GM19324 (cell line): ENCODE measurements around the gene GSTA5.
A peak's percentile ranks its signal among the peaks of the same experiment; 100 is the strongest.
"Not testable (repeated sequence)": the region's sequence is repeated elsewhere in the genome, so short reads cannot be mapped to it uniquely, and the experiment has no call there.

ENCODE experiments used
- ATAC-seq: cut with Tn5 transposase; IDR thresholded peaks from one replicate; pipeline ENCODE4 v1.9.1; 2021; ENCODE audit warnings: mild to moderate bottlenecking, moderate library complexity; ENCODE audit not compliant: unreplicated experiment, low FRiP score

Gene GSTA5

DNA sequence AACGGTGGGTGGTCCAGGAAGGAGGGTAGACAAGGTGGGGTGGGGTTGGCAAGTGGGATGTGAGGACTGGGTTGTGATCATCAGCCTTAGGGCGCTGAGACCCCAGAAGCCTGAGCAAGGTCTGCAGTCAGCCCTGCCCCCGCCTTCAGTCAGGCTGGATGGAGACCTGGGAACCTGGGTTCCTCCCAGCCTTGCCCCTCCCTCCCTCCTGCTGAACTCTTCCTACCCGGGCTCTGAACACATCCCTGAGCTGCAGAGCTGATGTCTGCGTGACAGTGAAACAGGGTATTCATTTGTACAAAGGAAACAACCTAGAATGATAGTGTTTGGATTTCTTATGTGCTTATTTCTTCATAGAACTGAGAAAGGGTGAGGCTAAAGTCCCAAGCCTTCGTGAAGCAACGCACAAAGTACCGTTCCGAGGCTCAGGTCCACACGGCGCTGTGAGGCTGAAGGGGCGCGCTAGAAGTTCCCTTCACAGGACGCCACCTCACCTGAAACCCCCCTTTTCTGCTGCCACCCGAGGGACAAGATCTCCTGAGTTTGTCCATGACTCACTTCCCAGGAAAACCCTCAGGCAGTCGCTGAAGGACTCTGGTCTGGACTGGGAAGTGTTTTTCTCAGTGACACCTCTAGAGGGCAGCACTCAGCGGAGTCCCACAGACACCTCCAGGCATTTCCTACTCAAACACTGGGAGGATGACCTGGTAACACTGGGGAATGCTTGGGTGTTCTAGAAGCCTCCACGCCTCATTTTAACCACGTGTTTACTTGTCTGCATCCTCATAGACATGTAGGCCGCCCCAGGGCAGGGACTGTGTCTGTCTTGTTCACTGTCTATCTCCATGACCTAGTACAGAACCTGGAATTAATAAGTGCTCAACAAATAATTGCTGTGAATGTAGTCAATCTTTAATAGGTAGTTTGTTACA lies 1.2 kb downstream of the GSTA5 start:
- ATAC-seq: peak; percentile 76

DNA sequence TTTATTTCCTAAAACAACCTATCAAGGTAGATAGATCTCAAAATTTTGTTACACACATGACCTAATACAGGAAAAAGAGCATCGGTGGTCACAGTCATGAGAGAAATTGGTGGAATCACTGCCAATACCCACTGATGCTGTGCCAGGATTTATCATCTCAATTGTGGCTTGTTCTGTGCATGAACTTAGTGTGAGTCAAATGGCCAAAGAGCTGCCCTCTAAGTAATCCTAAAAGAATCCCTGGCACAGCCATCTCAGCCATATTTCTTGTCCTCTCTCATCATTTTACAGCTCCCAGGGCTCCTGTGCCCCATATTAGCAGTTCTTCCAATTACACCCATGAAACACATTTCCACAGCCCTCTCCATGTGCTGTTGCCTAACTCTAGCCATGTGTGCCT lies 6.1 kb downstream of the GSTA5 start:
- ATAC-seq: no peak

DNA sequence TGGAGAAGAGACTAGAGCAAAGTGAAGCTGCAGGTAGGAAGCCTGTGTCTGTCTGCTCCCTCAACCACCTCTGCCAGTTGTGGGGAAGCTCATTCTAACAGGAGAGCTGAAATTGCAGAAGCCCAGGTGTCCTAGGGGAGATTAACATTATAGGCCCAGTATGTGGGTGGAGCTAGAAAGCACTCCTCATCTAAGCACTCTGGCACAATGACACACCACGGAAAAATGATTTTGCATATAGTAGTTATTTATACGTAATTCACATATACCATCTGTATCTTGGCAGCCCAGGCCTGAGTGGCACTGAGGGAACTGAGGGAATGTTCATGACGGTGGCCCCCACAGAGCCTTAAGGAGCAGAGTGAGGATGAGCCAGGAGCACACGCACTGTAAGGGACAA lies 9.7 kb downstream of the GSTA5 start:
- not testable (repeated sequence) for ATAC-seq

DNA sequence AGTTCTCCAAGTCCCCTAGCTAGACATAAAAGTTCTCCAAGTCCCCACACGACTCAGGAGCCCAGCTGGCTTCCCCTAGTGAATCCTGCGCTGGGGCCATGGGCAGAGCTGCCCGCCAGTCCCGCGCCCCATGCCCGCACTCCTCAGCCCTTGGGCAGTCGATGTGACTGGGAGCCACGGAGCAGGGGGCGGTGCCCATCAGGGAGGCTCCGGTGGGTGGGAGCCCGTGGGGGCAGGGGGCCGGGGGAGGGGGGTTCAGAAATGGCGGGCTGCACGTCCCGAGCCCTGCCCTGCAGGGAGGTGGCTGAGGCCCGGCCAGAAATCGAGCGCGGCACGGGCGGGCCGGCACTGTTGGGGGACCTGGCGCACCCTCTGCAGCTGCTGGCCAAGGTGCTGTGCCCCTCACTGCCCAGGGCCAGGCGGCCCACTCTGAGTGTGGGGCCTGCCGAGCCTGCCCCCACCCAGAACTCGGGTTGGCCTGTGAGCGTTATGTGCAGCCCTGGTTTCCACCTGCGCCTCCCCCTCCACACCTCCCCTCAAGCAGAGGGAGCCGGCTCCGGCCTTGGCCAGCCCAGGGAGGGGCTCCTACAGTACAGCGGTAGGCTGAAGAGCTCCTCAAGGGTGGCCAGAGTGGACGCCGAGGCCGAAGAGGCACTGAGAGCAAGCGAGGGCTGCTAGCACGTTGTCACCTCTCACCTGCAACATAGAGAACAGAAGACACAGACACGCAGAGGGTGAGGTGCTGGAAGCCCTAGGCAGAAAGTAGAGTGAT lies 11.4 kb downstream of the GSTA5 start:
- no peak for ATAC-seq

DNA sequence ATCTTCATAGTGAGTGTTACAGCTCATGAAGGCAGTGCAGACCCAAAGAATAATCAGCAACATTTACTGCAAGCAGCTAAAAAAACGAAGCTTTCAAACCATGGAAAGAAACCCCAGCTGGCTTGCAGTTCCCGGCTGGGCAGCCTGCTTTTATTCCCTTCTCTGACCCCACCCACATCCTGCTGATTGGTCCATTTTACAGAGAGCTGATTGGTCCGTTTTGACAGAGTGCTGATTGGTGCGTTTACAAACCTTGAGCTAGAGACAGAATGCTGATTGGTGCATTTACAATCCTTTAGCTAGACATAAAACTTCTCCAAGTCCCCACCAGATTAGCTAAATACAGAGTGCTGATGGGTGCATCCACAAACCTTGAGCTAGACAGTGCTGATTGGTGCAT lies 12.0 kb downstream of the GSTA5 start:
- ATAC-seq: not testable (repeated sequence)

- ATAC-seq: not testable (repeated sequence)
Measured at GRCh38 chr6:52827073-52827783, 13.4 kb downstream of the GSTA5 start.

DNA sequence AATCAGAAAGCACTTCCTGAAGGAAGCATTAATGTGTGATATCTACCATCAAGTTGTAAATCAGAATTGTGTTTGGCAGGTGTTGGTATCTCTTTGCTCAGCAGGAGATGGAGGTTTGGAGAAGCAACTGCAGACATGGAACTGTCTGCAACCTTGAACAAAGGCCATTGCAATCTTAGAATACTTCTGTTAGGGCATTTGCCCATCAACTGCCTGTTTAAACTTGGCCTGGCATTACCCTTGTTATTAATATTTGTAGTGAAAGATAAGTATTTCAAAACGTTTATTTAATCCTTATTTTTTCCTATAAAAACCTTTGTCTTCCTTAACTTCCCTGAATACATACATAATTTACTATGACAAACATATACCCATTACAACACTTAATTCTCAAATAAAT lies 14.1 kb downstream of the GSTA5 start:
- no peak for ATAC-seq

- ATAC-seq: not testable (repeated sequence)
Measured at GRCh38 chr6:52825900-52826459, 14.6 kb downstream of the GSTA5 start.

GRCh38 chr6:52825270-52825793 lies 15.3 kb downstream of the GSTA5 start:
- not testable (repeated sequence) for ATAC-seq

- ATAC-seq: no peak
Measured at GRCh38 chr6:52821842-52822241, 18.8 kb downstream of the GSTA5 start.

DNA sequence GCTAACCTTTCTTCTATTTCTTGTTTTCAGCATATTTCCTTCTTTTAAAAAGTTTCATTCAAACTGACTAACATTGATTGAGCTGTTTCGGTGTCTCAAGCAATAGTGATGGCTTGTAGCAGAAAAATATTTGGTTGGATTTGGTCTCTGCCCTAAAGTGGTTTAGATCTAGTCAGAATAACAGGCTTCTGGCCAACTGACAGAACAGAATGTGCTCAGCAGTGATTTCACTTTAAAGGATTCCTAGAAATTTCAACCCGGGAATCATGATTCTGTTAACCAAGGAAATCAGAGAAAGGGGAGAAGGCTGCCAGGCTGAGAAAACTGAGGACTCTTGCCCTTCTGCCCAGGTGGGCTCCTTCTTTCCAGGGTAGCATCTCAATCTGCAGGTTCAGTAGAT lies 20.4 kb downstream of the GSTA5 start:
- no peak for ATAC-seq

DNA sequence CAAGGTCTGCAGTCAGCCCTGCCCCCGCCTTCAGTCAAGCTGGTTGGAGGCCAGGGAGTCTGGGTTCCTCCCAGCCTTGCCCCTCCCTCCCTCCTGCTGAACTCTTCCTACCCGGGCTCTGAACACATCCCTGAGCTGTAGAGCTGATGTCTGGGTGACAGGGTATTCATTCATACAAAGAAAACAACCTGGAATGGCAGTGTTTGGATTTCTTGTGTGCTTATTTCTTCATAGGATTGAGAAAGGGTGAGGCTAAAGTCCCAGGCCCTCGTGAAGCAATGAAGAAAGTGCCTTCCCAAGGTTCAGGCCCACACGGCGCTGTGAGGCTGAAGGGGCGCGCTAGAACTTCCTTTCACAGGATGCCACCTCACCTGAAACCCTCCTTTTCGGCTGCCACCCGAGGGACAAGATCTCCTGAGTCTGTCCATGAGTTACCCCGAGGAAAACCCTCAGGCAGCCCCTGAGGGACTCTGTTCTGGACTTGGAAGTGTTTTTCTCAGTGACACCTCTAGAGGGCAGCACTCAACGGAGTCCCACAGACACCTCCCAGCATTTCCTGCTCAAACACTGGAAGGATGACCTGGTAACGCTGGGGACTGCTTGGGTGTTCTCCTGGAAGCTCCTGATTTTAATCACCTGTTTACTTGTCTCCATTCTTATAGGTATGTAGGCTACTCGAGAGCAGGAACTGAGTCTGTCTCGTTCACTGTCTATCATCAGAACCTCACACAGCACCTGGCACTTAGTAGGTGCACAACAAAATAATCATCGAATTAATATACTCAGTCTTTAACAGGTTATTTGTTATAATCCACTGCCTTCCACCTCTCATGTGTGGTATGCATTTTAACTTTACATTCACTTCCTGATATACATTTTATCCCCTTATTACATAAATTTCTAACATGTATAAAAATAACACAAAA lies 25.2 kb downstream of the GSTA5 start:
- peak; percentile 63 for ATAC-seq

GRCh38 chr6:52814545-52814944 lies 26.1 kb downstream of the GSTA5 start:
- not testable (repeated sequence) for ATAC-seq

- ATAC-seq: not testable (repeated sequence)
Measured at GRCh38 chr6:52809777-52810176, 30.8 kb downstream of the GSTA5 start.

GRCh38 chr6:52808660-52809059 lies 32.0 kb downstream of the GSTA5 start:
- no peak for ATAC-seq

- ATAC-seq: not testable (repeated sequence)
Measured at GRCh38 chr6:52803668-52804255, 36.9 kb downstream of the GSTA5 start, which contains the start of gene GSTA1. Gene GSTA1, minus strand, starts transcription at chr6:52803816. Its CDS starts 4,549 bp downstream, at chr6:52799267.

GRCh38 chr6:52802806-52803205 lies 37.8 kb downstream of the GSTA5 start:
- no peak for ATAC-seq

DNA sequence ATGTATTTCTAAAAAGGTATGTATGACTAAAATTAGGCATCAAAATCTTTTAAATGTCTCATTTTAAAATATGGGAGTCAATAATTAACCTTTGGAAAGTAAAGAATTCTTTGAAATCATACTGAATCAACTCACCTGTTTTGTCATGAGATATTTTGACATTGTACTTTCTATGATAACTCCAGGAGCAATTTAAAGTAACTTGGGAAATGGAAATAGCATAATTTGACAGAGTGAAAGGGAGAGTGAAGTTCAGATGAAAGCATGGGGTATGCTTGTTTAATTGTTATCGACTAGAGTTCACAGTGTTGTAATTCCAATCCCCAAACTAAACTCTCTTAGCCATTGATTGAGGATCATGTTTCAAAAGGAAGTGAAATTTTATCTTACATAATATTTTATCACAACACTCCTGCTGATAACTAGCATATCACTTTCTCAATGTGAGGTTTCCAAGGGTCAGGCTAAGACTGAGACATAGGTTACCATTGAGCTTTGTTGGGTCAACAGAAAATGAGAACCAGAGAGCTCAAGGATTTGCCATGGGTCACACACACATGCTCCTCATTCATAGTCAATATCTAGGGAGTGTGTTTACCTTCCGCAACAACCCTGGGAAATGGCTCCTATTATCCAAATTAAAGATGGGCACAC lies 39.3 kb downstream of the GSTA5 start:
- ATAC-seq: no peak
